Osteocyte (in vitro differentiated cells): Measurements from ENCODE around the gene PLEKHA1. TPM values are rescaled to one million over a fixed set of nuclear protein-coding genes. Genes with fewer than 3 reads are reported as not detected.

Experiments
- DNase-seq: peaks from one replicate; pipeline ENCODE4 v3.0.0; 2021; ENCODE audit warnings: mixed read lengths; ENCODE audit not compliant: unreplicated experiment; ENCODE audit errors: extremely low spot score
- H3K27ac Mint-ChIP-seq: one replicate; pipeline ENCODE4 v1.8.0; 2021; ENCODE audit warnings: mild to moderate bottlenecking, mixed read lengths; ENCODE audit not compliant: unreplicated experiment
- H3K27me3 Mint-ChIP-seq: one replicate; pipeline ENCODE4 v1.8.0; 2021; ENCODE audit warnings: mixed read lengths; ENCODE audit not compliant: unreplicated experiment
- H3K36me3 Mint-ChIP-seq: one replicate; pipeline ENCODE4 v1.8.0; 2021; ENCODE audit warnings: mixed read lengths; ENCODE audit not compliant: unreplicated experiment
- H3K4me1 Mint-ChIP-seq: one replicate; pipeline ENCODE4 v1.8.0; 2021; ENCODE audit warnings: mixed read lengths; ENCODE audit not compliant: unreplicated experiment
- H3K4me3 Mint-ChIP-seq: one replicate; pipeline ENCODE4 v1.8.0; 2021; ENCODE audit warnings: mild to moderate bottlenecking, moderate library complexity, mixed read lengths; ENCODE audit not compliant: unreplicated experiment
- H3K9me3 Mint-ChIP-seq: one replicate; pipeline ENCODE4 v1.8.0; 2021; ENCODE audit warnings: mixed read lengths; ENCODE audit not compliant: unreplicated experiment
- total RNA-seq: library from RNA; stranded (reverse); gene quantifications from 2 replicates; pipeline ENCODE4 v1.2.1, GENCODE V29; 2021
- TF ChIP-seq, protein P1 (sequence below): fragments of 200-600 bp; sonication (generic); IDR thresholded peaks from 2 replicates; pipeline ENCODE4 v1.5.0; 2021; ENCODE audit warnings: antibody characterized with exemption, mild to moderate bottlenecking, moderate library complexity

PLEKHA1 gene
- total RNA-seq, 1 donor from 2014 or later, result 62.8 TPM

DNA sequence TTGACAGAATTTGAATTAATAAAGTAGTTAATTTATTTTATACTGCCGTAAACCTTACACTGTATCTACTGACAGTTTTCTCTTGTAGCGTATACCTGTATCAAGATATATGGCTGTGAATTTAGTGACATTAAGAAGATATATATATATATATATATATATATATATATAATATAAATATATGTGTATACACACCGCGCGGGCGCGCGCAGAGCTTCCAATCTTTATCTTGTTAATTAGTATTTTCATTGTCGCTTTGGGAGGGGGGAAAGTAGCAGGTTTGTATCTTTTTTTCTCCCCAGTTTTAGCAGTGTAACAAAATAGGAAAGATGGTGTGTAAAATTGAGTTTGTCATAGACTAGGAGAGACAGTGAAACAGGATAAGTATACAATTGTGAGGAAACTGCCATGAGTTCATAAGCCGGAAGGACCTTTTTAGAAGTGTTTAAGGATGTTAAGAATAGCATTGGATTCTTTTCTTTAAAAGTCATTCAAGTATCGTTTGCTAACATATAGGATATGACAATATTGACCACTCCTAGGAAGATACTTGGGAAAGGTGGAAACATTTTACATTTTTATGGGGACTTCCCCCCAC, 2.0 kb downstream of the PLEKHA1 start:
- H3K27me3 Mint-ChIP-seq, result no peaks in the 10 kb centered on the region
- TF ChIP-seq, protein P1, sequence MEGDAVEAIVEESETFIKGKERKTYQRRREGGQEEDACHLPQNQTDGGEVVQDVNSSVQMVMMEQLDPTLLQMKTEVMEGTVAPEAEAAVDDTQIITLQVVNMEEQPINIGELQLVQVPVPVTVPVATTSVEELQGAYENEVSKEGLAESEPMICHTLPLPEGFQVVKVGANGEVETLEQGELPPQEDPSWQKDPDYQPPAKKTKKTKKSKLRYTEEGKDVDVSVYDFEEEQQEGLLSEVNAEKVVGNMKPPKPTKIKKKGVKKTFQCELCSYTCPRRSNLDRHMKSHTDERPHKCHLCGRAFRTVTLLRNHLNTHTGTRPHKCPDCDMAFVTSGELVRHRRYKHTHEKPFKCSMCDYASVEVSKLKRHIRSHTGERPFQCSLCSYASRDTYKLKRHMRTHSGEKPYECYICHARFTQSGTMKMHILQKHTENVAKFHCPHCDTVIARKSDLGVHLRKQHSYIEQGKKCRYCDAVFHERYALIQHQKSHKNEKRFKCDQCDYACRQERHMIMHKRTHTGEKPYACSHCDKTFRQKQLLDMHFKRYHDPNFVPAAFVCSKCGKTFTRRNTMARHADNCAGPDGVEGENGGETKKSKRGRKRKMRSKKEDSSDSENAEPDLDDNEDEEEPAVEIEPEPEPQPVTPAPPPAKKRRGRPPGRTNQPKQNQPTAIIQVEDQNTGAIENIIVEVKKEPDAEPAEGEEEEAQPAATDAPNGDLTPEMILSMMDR, result no peak
- H3K4me1 Mint-ChIP-seq, result peaks cover 44% of the 10 kb centered on the region
- H3K36me3 Mint-ChIP-seq, result peaks cover 15% of the 10 kb centered on the region
- no peaks in the 10 kb centered on the region for H3K9me3 Mint-ChIP-seq
- DNase-seq, result no peak
- H3K4me3 Mint-ChIP-seq, result peak overlapping the region; percentile 94
- peak overlapping the region; percentile 68 for H3K27ac Mint-ChIP-seq

DNA sequence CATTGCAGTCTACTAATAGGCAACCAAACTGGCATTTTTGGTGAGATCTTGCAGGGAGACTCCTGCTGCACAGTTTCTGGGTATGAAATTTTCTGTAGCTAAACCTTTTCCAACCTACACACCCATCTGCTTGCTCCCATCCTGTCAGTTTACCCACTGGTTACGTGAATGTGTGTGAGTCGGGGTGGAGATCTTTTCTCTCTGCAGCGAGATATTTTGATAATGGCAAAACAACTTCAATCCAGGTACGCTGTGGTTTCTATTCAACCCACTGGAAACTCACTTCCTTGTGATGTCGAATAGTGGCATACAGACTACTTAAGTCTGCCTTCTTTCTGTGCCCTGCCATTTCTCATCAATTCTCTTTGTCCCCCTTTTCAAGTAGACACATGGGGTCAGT, 4.5 kb downstream of the PLEKHA1 start:
- peaks cover 38% of the 10 kb centered on the region for H3K4me1 Mint-ChIP-seq
- no peaks in the 10 kb centered on the region for H3K9me3 Mint-ChIP-seq
- H3K36me3 Mint-ChIP-seq, result peaks cover 20% of the 10 kb centered on the region
- TF ChIP-seq, protein P1, result no peak
- DNase-seq, result no peak
- no peak overlapping the region for H3K4me3 Mint-ChIP-seq
- H3K27me3 Mint-ChIP-seq, result no peaks in the 10 kb centered on the region
- no peak overlapping the region for H3K27ac Mint-ChIP-seq

DNA sequence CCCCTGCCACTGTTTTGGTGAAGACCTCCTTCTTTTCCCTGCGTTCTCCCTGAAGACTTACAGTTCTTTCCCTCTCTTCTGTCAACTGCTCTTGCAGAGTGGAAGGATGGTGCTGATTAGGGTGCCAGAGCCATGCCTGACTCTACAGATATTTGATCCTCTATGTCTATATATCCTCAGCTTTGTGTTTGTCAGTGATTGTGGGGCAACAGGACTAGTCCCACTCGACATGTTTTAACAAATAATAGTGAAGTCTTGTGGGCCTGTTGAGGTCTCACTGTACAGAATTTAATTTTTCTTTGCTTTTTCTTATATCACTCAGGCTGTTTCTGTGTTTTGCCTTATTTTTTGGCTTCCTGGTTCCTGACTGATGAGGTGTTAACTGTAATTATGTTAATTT, 5.0 kb downstream of the PLEKHA1 start:
- H3K4me3 Mint-ChIP-seq, result no peak overlapping the region
- TF ChIP-seq, protein P1, result no peak
- H3K27me3 Mint-ChIP-seq, result no peaks in the 10 kb centered on the region
- no peak overlapping the region for H3K27ac Mint-ChIP-seq
- DNase-seq, result no peak
- peaks cover 20% of the 10 kb centered on the region for H3K36me3 Mint-ChIP-seq
- no peaks in the 10 kb centered on the region for H3K9me3 Mint-ChIP-seq
- H3K4me1 Mint-ChIP-seq, result peaks cover 36% of the 10 kb centered on the region

- Mint-ChIP-seq H3K27me3 (no peaks in the 10 kb centered on the region), H3K9me3 (no peaks in the 10 kb centered on the region), H3K36me3 (peaks cover 20% of the 10 kb centered on the region), H3K4me3 (no peak overlapping the region), H3K27ac (no peak overlapping the region), H3K4me1 (peaks cover 33% of the 10 kb centered on the region)
- no peak for DNase-seq
- TF ChIP-seq, protein P1, result no peak
Measured at GRCh38 chr10:122380703-122381102, 6.2 kb downstream of the PLEKHA1 start.

DNA sequence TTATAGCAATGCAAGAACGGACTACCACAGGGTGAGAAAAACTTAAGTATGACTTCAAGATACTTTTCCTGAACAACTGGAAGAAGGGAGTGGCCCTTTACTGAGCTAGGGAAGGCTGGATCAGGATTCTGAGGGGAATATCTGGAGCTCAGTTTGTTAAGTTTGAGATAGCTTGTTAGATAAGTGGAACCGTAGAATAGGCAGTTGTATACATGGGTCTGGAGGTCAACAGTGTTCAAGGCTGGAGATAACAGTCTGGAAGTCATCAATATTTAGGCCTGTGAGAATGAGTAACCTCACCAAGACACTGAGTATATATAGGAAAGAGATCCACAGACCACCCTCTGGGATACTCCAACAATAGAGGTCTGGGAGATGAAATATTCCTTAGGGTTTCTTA, 7.2 kb downstream of the PLEKHA1 start:
- Mint-ChIP-seq H3K4me1 (peaks cover 29% of the 10 kb centered on the region), H3K36me3 (peaks cover 20% of the 10 kb centered on the region), H3K27ac (no peak overlapping the region), H3K4me3 (no peak overlapping the region), H3K9me3 (no peaks in the 10 kb centered on the region), H3K27me3 (no peaks in the 10 kb centered on the region)
- TF ChIP-seq, protein P1, result no peak
- no peak for DNase-seq
